HepG2 (cell line): ENCODE results near the gene MBD4. TPM values are rescaled to one million over a fixed set of nuclear protein-coding genes. Genes with fewer than 3 reads are reported as not detected.

Experiments
- ATAC-seq: fragments of 200-7000 bp; cut with Tn5 transposase; 3 replicates; pipeline ENCODE4 v1.9.1; 2020; ENCODE audit warnings: mild to moderate bottlenecking, moderate library complexity
- BruUV-seq: library from RNA; stranded (reverse); fragments of 400-500 nt; replicated peaks from 2 replicates; lab custom pipeline; 2021; lab: Mats Ljungman, UMichigan
- CTCF ChIA-PET: fragments of 300-600 bp; formaldehyde crosslinking; extraction: SDS; loops from one replicate; lab custom pipeline; 2021; ENCODE audit warnings: low total read pairs, inconsistent platforms, low intra/inter-chr PET ratio; lab: Yijun Ruan, JAX
- POLR2A ChIA-PET: fragments of 350-600 bp; sonication (Branson Sonifier 250); formaldehyde crosslinking; loops from one replicate; lab custom pipeline; 2020; ENCODE audit warnings: antibody characterized with exemption, inconsistent platforms; lab: Yijun Ruan, JAX
- DNase-seq: peaks from one replicate; pipeline ENCODE4 v3.0.0-alpha.2; 2015; ENCODE audit warnings: low spot score
- FAIRE-seq: peaks from 3 replicates; lab custom pipeline; 2011; peaks lifted over from hg19 to GRCh38; lab: Jason Lieb, UNC
- H2AFZ ChIP-seq: one replicate; pipeline ENCODE4 v1.6.1; 2011; ENCODE audit warnings: low read length, inconsistent platforms
- H3K27ac ChIP-seq: fragments of 300-600 bp; 3 replicates; pipeline ENCODE4 v1.8.0; 2011; ENCODE audit warnings: mixed run types, mild to moderate bottlenecking, mixed read lengths, low read length, inconsistent platforms; ENCODE audit not compliant: insufficient read depth; ENCODE audit errors: extremely low read length
- H3K27me3 ChIP-seq, 2 experiments: fragments of 200-600 bp in 1 of 2; 2 replicates in 1 of 2; 3 replicates in 1 of 2; pipeline versions ENCODE4 v1.6.0 to v1.8.0; 2011; ENCODE audit warnings: low read length in 2 of 2, mild to moderate bottlenecking in 2 of 2, moderate library complexity in 2 of 2, inconsistent platforms in 1 of 2; ENCODE audit not compliant: insufficient read depth in 2 of 2, control insufficient read depth in 1 of 2
- H3K36me3 ChIP-seq, 2 experiments: fragments of 200-600 bp in 1 of 2; replicated peaks in 1 of 2; 2 replicates in 1 of 2; 3 replicates in 1 of 2; pipeline versions ENCODE4 v1.5.1 to v1.8.0; 2011; ENCODE audit warnings: low read length in 2 of 2, inconsistent platforms in 1 of 2; ENCODE audit not compliant: insufficient read depth in 2 of 2, control insufficient read depth in 1 of 2
- H3K4me1 ChIP-seq: 2 replicates; pipeline ENCODE4 v1.5.1; 2012; ENCODE audit warnings: low read length, inconsistent platforms; ENCODE audit not compliant: insufficient read depth
- H3K4me2 ChIP-seq: 2 replicates; pipeline ENCODE4 v1.6.0; 2011; ENCODE audit warnings: low read depth, low read length, inconsistent platforms
- H3K4me3 ChIP-seq, 3 experiments: fragments of 200-600 bp in 1 of 3; sonication (generic), shearing (Covaris generic) in 1 of 3; replicated peaks in 1 of 3; 2 replicates each; pipeline ENCODE4 v1.5.1; 2011 to 2016; ENCODE audit warnings: low read length in 3 of 3, inconsistent platforms in 2 of 3, low read depth in 2 of 3, mild to moderate bottlenecking in 2 of 3, control low read depth in 1 of 3, mixed read lengths in 1 of 3; ENCODE audit not compliant: insufficient read depth in 1 of 3
- H3K79me2 ChIP-seq: one replicate; pipeline ENCODE4 v1.6.1; 2011; ENCODE audit warnings: low read length, inconsistent platforms; ENCODE audit not compliant: insufficient read depth
- H3K9ac ChIP-seq: 2 replicates; pipeline ENCODE4 v1.6.0; 2011; ENCODE audit warnings: mild to moderate bottlenecking, low read depth, low read length, inconsistent platforms; ENCODE audit not compliant: insufficient read depth
- H3K9me3 ChIP-seq: 2 replicates; pipeline ENCODE4 v1.5.1; 2012; ENCODE audit warnings: mild to moderate bottlenecking, low read length
- H4K20me1 ChIP-seq: 2 replicates; pipeline ENCODE4 v1.6.0; 2011; ENCODE audit warnings: inconsistent platforms, mild to moderate bottlenecking, low read length, moderate library complexity; ENCODE audit not compliant: insufficient read depth
- GTF3A ChIP-seq: sonication (generic); formaldehyde crosslinking; conservative IDR thresholded peaks from 2 replicates; pipeline ENCODE4 v1.4.0; 2020; ENCODE audit warnings: mild to moderate bottlenecking, missing genetic modification reagents
- IKZF1 ChIP-seq: fragments of 450-650 bp; IDR thresholded peaks from 2 replicates; pipeline ENCODE4 v1.7.1; 2016
- JARID2 ChIP-seq: sonication (generic); formaldehyde crosslinking; IDR thresholded peaks from 2 replicates; pipeline ENCODE4 v1.8.1; 2023; ENCODE audit warnings: missing genetic modification reagents, inconsistent platforms; ENCODE audit not compliant: insufficient replicate concordance
- JUN ChIP-seq: sonication (generic); formaldehyde crosslinking; IDR thresholded peaks from 2 replicates; pipeline ENCODE4 v1.4.0; 2020; ENCODE audit warnings: mild to moderate bottlenecking, missing genetic modification reagents
- MBNL3 ChIP-seq: fragments of 250-450 bp; sonication (Bioruptor Pico); conservative IDR thresholded peaks from 2 replicates; pipeline ENCODE4 v1.8.0; 2022; ENCODE audit warnings: mild to moderate bottlenecking, inconsistent platforms
- PHF21A ChIP-seq: sonication (generic); formaldehyde crosslinking; IDR thresholded peaks from 2 replicates; pipeline ENCODE4 v1.5.0; 2020; ENCODE audit warnings: mild to moderate bottlenecking, missing genetic modification reagents
- ZBTB7A ChIP-seq: sonication (generic); formaldehyde crosslinking; IDR thresholded peaks from 2 replicates; pipeline ENCODE4 v1.8.0; 2022; ENCODE audit warnings: mild to moderate bottlenecking, missing genetic modification reagents
- ZNF274 ChIP-seq: sonication (generic); formaldehyde crosslinking; IDR thresholded peaks from 2 replicates; pipeline ENCODE4 v1.5.1; 2020; ENCODE audit warnings: mild to moderate bottlenecking, missing genetic modification reagents
- ZNF616 ChIP-seq: sonication (generic); formaldehyde crosslinking; IDR thresholded peaks from 2 replicates; pipeline ENCODE4 v1.5.0; 2020; ENCODE audit warnings: low read depth, mild to moderate bottlenecking, missing genetic modification reagents
- ZNF768 ChIP-seq: sonication (generic); formaldehyde crosslinking; IDR thresholded peaks from 2 replicates; pipeline ENCODE4 v1.4.0; 2020; ENCODE audit warnings: missing genetic modification reagents
- ZNF782 ChIP-seq: sonication (generic); formaldehyde crosslinking; IDR thresholded peaks from 2 replicates; pipeline ENCODE4 v1.4.0; 2020; ENCODE audit warnings: missing genetic modification reagents, mild to moderate bottlenecking, borderline replicate concordance
- WGBS: methylation state at CpG from one replicate; pipeline ENCODE4 v1.1.6; 2017; ENCODE audit warnings: low lambda C conversion rate; 5-methylcytosine and 5-hydroxymethylcytosine counted together
- in situ Hi-C: cut with HindIII; loops from 2 replicates; pipeline ENCODE4 v1.10.0; 2017; ENCODE audit warnings: low pct_unique_long_range_greater_than_20kb; ENCODE audit not compliant: extremely low pct_ligation_motif_present
- intact Hi-C: fragments of 100-400 bp; cut with micrococcal nuclease; formaldehyde crosslinking; loops from one replicate; pipeline ENCODE4 v1.10.0; 2022; ENCODE audit not compliant: unreplicated experiment
- polyA plus RNA-seq, 8 experiments: library from polyadenylated mRNA; depleted of rRNA in 3 of 8; stranded (reverse) in 7 of 8; unstranded in 1 of 8; fragments of >200 nt; fragmentation: Illumina TruSeq in 4 of 8; extraction: Trizol in 4 of 8; gene quantifications; 2 replicates each; pipeline versions ENCODE4 v1.2.1 to v1.2.3, GENCODE V29; 2011 to 2016; ENCODE audit warnings: low read depth in 4 of 8, missing spikeins in 1 of 8, mixed read lengths in 1 of 8; ENCODE audit not compliant: insufficient read depth in 1 of 8
- total RNA-seq, 5 experiments: library from RNA; depleted of rRNA; stranded (reverse); fragments of >200 nt; fragmentation: Illumina TruSeq; extraction: Trizol; gene quantifications; 2 replicates each; pipeline ENCODE4 v1.2.3, GENCODE V29; 2016; ENCODE audit warnings: low read depth in 1 of 5
- TF ChIP-seq, protein P1 (sequence below): sonication (generic); formaldehyde crosslinking; IDR thresholded peaks from 2 replicates; pipeline ENCODE4 v1.8.0; 2022; ENCODE audit warnings: mild to moderate bottlenecking, missing genetic modification reagents
- TF ChIP-seq, protein P2 (sequence below): sonication (generic); formaldehyde crosslinking; IDR thresholded peaks from 2 replicates; pipeline ENCODE4 v1.9.0; 2021; ENCODE audit warnings: missing genetic modification reagents, borderline replicate concordance

MBD4 gene
- total and polyA plus RNA-seq, 2 of the 13 experiments (the other 11 are each of a cell fraction or from before 2014, with no cell fraction given) = 14.9 to 25.3 TPM

DNA sequence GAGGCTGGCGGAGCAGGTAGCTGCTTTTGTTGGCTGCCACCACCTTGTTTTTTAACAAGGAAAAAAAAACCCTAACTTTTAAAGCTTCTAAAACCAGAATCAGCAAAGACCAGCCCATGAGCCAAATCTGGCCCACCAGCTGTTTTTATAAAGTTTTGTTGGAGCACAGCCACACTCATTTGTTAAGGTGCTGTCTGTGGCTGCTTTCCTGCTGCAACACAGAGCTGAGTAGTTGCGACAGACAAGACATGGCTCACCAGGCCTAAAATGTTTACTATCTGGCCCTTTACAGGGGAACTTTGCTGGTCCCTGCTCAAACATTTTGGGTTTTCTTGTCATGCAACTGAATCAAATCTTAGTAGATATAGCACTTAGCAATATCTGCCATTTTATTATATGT is 30.2 kb downstream of the MBD4 start (continued):
- TF ChIP-seq, protein P1, sequence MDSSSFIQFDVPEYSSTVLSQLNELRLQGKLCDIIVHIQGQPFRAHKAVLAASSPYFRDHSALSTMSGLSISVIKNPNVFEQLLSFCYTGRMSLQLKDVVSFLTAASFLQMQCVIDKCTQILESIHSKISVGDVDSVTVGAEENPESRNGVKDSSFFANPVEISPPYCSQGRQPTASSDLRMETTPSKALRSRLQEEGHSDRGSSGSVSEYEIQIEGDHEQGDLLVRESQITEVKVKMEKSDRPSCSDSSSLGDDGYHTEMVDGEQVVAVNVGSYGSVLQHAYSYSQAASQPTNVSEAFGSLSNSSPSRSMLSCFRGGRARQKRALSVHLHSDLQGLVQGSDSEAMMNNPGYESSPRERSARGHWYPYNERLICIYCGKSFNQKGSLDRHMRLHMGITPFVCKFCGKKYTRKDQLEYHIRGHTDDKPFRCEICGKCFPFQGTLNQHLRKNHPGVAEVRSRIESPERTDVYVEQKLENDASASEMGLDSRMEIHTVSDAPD (CRISPR knock-in tag) = no peak

DNA sequence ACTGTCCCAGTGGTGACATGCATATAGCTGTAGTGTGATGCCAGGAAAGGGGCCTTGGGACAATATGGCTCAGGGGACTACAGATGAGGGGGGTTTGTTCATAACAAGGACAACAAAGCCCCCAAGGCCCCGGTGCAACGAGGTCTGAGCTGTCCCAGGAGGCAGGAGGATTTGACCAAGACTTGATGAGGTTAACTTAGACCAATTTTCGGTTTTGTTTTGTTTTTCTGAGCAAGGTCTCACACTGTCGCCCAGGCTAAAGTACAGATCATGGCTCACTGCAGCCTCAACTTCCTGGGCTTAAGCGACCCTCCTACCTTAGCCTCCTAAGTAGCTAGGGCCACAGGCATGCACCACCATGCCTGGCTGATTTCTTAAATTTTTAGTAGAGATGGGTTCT is 35.1 kb downstream of the MBD4 start:
- POLR2A ChIA-PET = no interaction called here
- no TSS peak for BruUV-seq
- ATAC-seq (no peak), FAIRE-seq (no peak)
- in situ Hi-C loops = no loop called here
- no peak overlapping the region for H3K4me3 ChIP-seq
- H3K27me3 ChIP-seq = no peaks in the 10 kb centered on the region
- no peak overlapping the region for H2AFZ ChIP-seq
- CTCF ChIA-PET = no interaction called here
- no peak for TF ChIP-seq GTF3A (CRISPR knock-in tag)
- TF ChIP-seq ZNF616 (CRISPR knock-in tag) = no peak
- TF ChIP-seq ZNF768 = no peak
- no peak for TF ChIP-seq JUN (CRISPR knock-in tag)
- no peak for TF ChIP-seq IKZF1
- TF ChIP-seq PHF21A (CRISPR knock-in tag) = no peak
- TF ChIP-seq MBNL3 (CRISPR knock-in tag) = no peak
- TF ChIP-seq ZNF274 = no peak
- no peak for TF ChIP-seq ZNF782 (CRISPR knock-in tag)
- TF ChIP-seq, protein P2, sequence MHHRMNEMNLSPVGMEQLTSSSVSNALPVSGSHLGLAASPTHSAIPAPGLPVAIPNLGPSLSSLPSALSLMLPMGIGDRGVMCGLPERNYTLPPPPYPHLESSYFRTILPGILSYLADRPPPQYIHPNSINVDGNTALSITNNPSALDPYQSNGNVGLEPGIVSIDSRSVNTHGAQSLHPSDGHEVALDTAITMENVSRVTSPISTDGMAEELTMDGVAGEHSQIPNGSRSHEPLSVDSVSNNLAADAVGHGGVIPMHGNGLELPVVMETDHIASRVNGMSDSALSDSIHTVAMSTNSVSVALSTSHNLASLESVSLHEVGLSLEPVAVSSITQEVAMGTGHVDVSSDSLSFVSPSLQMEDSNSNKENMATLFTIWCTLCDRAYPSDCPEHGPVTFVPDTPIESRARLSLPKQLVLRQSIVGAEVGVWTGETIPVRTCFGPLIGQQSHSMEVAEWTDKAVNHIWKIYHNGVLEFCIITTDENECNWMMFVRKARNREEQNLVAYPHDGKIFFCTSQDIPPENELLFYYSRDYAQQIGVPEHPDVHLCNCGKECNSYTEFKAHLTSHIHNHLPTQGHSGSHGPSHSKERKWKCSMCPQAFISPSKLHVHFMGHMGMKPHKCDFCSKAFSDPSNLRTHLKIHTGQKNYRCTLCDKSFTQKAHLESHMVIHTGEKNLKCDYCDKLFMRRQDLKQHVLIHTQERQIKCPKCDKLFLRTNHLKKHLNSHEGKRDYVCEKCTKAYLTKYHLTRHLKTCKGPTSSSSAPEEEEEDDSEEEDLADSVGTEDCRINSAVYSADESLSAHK (CRISPR knock-in tag) = no peak
- TF ChIP-seq JARID2 = no peak
- TF ChIP-seq ZBTB7A (CRISPR knock-in tag) = no peak
- TF ChIP-seq, all 625 proteins: peak for 0
- intact Hi-C loops = no loop called here
- 57% methylated on average over 4 of the region's 5 CpGs for WGBS
- Histone ChIP-seq H3K27ac (no peak overlapping the region), H3K9me3 (no peaks in the 10 kb centered on the region), H3K4me1 (peaks cover 39% of the 10 kb centered on the region), H3K36me3 (0 out of 5 replicates have a peak, but pooled peaks cover 0 to 2% of the 10 kb centered on the region in 2 experiments), H3K4me2 (no peak overlapping the region), H3K79me2 (no peaks in the 10 kb centered on the region), H4K20me1 (no peaks in the 10 kb centered on the region), H3K9ac (no peak overlapping the region)
- DNase-seq = no peak
